OCI-LY7 (cell line): ENCODE results near the gene HIPK3. TPM values are rescaled to one million over a fixed set of nuclear protein-coding genes. Genes with fewer than 3 reads are reported as not detected.

Experiments used
- BruUV-seq: library from RNA; stranded (reverse); fragments of 400-500 nt; replicated peaks from 2 replicates; lab custom pipeline; 2021; lab: Mats Ljungman, UMichigan
- CTCF ChIA-PET: fragments of 300-600 bp; sonication (Branson Sonifier 250); formaldehyde crosslinking; loops from one replicate; lab custom pipeline; 2022; ENCODE audit warnings: antibody characterized with exemption; ENCODE audit not compliant: unreplicated experiment; lab: Charles Lee
- POLR2A ChIA-PET: fragments of 300-600 bp; sonication (Branson Sonifier 250); formaldehyde crosslinking; loops from one replicate; lab custom pipeline; 2022; ENCODE audit warnings: antibody characterized with exemption; lab: Charles Lee
- DNase-seq: peaks from one replicate; pipeline ENCODE4 v3.0.0-alpha.2; 2015; ENCODE audit warnings: low spot score
- H2AFZ ChIP-seq: fragments of 200-600 bp; sonication (generic), shearing (Covaris generic); 2 replicates; pipeline ENCODE4 v1.6.1; 2014; ENCODE audit warnings: mild to moderate bottlenecking, antibody characterized with exemption, low read length, moderate library complexity
- H3K27ac ChIP-seq: fragments of 200-600 bp; sonication (generic); 2 replicates; pipeline ENCODE4 v1.5.1; 2014; ENCODE audit warnings: mixed run types, low read depth, mild to moderate bottlenecking, moderate library complexity, low read length, inconsistent platforms; ENCODE audit not compliant: poor library complexity, severe bottlenecking
- H3K36me3 ChIP-seq: fragments of 200-600 bp; sonication (generic); 2 replicates; pipeline ENCODE4 v1.6.1; 2014; ENCODE audit warnings: mild to moderate bottlenecking, antibody characterized with exemption, low read length, moderate library complexity, mixed read lengths; ENCODE audit not compliant: insufficient read depth
- H3K4me1 ChIP-seq: fragments of 200-600 bp; sonication (generic); 2 replicates; pipeline ENCODE4 v1.5.1; 2014; ENCODE audit warnings: mild to moderate bottlenecking, low read length; ENCODE audit not compliant: insufficient read depth, poor library complexity, severe bottlenecking
- H3K4me2 ChIP-seq: fragments of 200-600 bp; sonication (generic); 2 replicates; pipeline ENCODE4 v1.6.1; 2014; ENCODE audit warnings: mild to moderate bottlenecking, low read length
- H3K4me3 ChIP-seq: fragments of 200-600 bp; sonication (generic); 2 replicates; pipeline ENCODE4 v1.5.1; 2014; ENCODE audit warnings: mild to moderate bottlenecking, low read depth, low read length; ENCODE audit not compliant: poor library complexity, severe bottlenecking
- H3K79me2 ChIP-seq: fragments of 200-600 bp; sonication (generic); 2 replicates; pipeline ENCODE4 v1.6.1; 2016; ENCODE audit warnings: low read depth, mild to moderate bottlenecking, low read length, moderate library complexity, mixed read lengths; ENCODE audit not compliant: insufficient read depth
- H3K9me2 ChIP-seq: fragments of 200-600 bp; sonication (generic); 2 replicates; pipeline ENCODE4 v1.6.1; 2016; ENCODE audit warnings: mild to moderate bottlenecking, low read length, mixed read lengths; ENCODE audit not compliant: insufficient read depth
- H3K9me3 ChIP-seq: fragments of 200-600 bp; sonication (generic); 2 replicates; pipeline ENCODE4 v1.6.1; 2014; ENCODE audit warnings: mild to moderate bottlenecking, mixed run types, low read length, mixed read lengths
- H4K20me1 ChIP-seq: fragments of 200-600 bp; sonication (generic); 2 replicates; pipeline ENCODE4 v1.6.1; 2014; ENCODE audit warnings: mild to moderate bottlenecking, antibody characterized with exemption, low read length, moderate library complexity, mixed read lengths; ENCODE audit not compliant: insufficient read depth
- EZH2phosphoT487 ChIP-seq: fragments of 200-600 bp; sonication (generic); IDR thresholded peaks from 2 replicates; pipeline ENCODE4 v1.6.1; 2018; ENCODE audit warnings: low read depth, borderline replicate concordance, mild to moderate bottlenecking, mixed run types, antibody characterized with exemption, low read length, moderate library complexity, mixed read lengths
- intact Hi-C: fragments of 100-400 bp; cut with micrococcal nuclease; formaldehyde crosslinking; loops from one replicate; pipeline ENCODE4 v1.10.0; 2022; ENCODE audit not compliant: unreplicated experiment
- total RNA-seq, 2 experiments: library from RNA; depleted of rRNA in 1 of 2; stranded (reverse); fragments of >200 nt in 1 of 2; shearing (Covaris generic) in 1 of 2; gene quantifications; 2 replicates each; pipeline ENCODE4 v1.2.3, GENCODE V29; 2014 to 2022
- TF ChIP-seq, protein P1 (sequence below): fragments of 200-600 bp; sonication (generic); conservative IDR thresholded peaks from 2 replicates; pipeline ENCODE4 v1.5.1; 2014; ENCODE audit warnings: mild to moderate bottlenecking, antibody characterized with exemption, low read length, moderate library complexity, mixed read lengths

Gene HIPK3
- total RNA-seq, 2 experiments from 2014 or later: 19.0 to 28.4 TPM

DNA sequence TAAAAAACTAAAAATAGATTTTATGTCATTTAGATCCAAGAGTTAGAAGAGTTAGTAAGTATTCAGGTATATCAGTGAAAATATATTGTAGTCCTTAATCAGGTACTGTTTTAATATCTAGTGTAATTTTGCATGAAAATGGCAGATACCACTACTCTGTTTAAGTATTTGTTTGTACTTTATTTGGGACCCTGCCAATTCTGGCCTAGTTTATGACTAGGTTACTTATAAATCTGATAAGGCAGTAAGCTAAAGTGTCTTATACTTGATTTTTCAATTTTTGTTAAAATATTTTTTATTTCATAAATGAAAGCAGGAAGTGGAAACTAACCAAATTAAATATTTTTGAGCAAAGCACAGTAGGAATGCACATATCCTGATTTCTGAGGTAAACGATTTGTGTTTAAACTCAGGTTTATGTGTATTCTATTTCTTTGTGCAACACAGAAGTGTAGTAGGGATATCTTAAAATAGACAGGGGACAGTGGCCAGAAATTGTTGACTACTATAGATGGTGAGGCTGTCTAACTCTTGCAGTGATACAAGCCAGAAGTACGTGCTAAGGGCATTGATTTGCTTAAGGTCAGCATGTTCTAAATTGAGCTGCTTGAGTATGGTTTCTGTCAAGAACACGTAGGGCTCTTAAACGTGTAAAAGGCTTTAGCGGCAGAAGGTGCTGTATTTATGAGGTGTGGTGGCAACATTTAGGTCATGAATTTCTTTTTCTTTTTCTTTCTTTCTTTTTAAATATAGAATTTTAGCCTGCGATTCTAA, 34.0 kb downstream of the HIPK3 start:
- POLR2A ChIA-PET: interaction anchor here (1.0 to 1.5 kb wide), 5 partner anchors 9 to 29 kb away, joined by 3 to 4 read pairs (median 3); no protein-coding TSS in a partner anchor
- no peak overlapping the region for H3K27ac ChIP-seq
- H3K9me2 ChIP-seq: no peaks in the 10 kb centered on the region
- H3K9me3 ChIP-seq: no peaks in the 10 kb centered on the region
- peaks cover 17% of the 10 kb centered on the region for H3K36me3 ChIP-seq
- no peak for DNase-seq
- no peaks in the 10 kb centered on the region for H4K20me1 ChIP-seq
- intact Hi-C loops: no loop called here
- H2AFZ ChIP-seq: no peak overlapping the region
- H3K4me1 ChIP-seq: peaks cover 5% of the 10 kb centered on the region
- TF ChIP-seq, protein P1, sequence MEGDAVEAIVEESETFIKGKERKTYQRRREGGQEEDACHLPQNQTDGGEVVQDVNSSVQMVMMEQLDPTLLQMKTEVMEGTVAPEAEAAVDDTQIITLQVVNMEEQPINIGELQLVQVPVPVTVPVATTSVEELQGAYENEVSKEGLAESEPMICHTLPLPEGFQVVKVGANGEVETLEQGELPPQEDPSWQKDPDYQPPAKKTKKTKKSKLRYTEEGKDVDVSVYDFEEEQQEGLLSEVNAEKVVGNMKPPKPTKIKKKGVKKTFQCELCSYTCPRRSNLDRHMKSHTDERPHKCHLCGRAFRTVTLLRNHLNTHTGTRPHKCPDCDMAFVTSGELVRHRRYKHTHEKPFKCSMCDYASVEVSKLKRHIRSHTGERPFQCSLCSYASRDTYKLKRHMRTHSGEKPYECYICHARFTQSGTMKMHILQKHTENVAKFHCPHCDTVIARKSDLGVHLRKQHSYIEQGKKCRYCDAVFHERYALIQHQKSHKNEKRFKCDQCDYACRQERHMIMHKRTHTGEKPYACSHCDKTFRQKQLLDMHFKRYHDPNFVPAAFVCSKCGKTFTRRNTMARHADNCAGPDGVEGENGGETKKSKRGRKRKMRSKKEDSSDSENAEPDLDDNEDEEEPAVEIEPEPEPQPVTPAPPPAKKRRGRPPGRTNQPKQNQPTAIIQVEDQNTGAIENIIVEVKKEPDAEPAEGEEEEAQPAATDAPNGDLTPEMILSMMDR: no peak
- TF ChIP-seq EZH2phosphoT487: no peak
- CTCF ChIA-PET: no interaction called here
- peak overlapping the region; percentile 26; the same call in 1 of the 2 replicates for H3K4me2 ChIP-seq
- no peak overlapping the region for H3K4me3 ChIP-seq
- no TSS peak for BruUV-seq
- no peaks in the 10 kb centered on the region for H3K79me2 ChIP-seq

DNA sequence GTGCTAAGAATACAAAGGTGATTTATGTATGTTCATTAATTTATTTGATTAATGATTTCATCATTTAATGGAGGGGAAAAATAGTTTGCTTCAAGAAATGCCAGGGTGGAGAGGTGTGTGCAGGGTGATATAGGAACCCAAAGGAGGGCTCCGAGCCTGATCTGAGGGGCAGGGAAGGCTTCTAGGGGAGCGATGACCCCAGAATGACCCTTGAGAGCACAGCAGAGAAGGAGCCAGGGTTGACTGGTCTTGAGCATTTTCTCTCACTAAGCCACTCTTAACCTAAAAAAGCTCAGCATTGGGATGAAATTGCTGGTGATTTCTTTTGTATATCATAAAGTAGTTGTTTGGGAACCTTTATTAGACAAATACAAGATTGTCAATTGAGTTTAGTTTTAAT, 35.1 kb downstream of the HIPK3 start:
- Histone ChIP-seq H3K9me3 (no peaks in the 10 kb centered on the region), H3K4me1 (peaks cover 5% of the 10 kb centered on the region), H3K4me3 (no peak overlapping the region), H3K36me3 (peaks cover 8% of the 10 kb centered on the region; the same call in 1 of the 2 replicates), H2AFZ (no peak overlapping the region), H3K27ac (no peak overlapping the region), H4K20me1 (no peaks in the 10 kb centered on the region), H3K9me2 (no peaks in the 10 kb centered on the region), H3K79me2 (no peaks in the 10 kb centered on the region; the same call in 1 of the 2 replicates), H3K4me2 (no peak overlapping the region)
- ChIA-PET POLR2A (no interaction called here), CTCF (no interaction called here)
- intact Hi-C loops: no loop called here
- TF ChIP-seq EZH2phosphoT487: no peak
- TF ChIP-seq, protein P1: no peak
- DNase-seq: no peak
- no TSS peak for BruUV-seq

DNA sequence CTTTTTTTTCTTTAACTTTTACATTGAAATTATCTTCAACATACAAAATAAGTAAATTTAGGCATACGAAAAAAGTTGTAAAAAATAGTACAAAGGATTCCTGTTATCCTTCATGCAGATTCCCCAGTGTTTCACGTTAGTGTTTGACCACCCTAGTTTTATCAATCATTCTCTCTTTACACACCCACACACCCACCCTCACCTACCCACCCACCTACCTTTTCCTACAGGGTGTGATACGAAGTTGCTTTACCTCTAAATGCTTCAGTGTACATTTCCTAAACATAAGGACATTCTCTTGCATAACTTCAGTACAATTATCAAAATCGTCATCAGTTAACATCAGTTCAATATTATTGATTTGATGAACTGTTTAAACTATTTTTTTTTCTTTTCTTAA, 37.0 kb downstream of the HIPK3 start:
- Histone ChIP-seq H3K79me2 (no peaks in the 10 kb centered on the region; the same call in 1 of the 2 replicates), H3K4me1 (peaks cover 5% of the 10 kb centered on the region), H3K9me2 (no peaks in the 10 kb centered on the region), H3K36me3 (0 out of 2 replicates have a peak, but pooled peaks cover 3% of the 10 kb centered on the region), H3K4me2 (no peak overlapping the region), H2AFZ (no peak overlapping the region), H3K9me3 (no peaks in the 10 kb centered on the region), H4K20me1 (no peaks in the 10 kb centered on the region), H3K27ac (no peak overlapping the region), H3K4me3 (no peak overlapping the region)
- ChIA-PET CTCF (no interaction called here), POLR2A (interaction anchor here (0.7 kb wide), 1 partner anchor 238 kb away, joined by 3 read pairs; no protein-coding TSS in a partner anchor)
- no peak for DNase-seq
- TF ChIP-seq EZH2phosphoT487: no peak
- TF ChIP-seq, protein P1: no peak
- BruUV-seq: no TSS peak
- intact Hi-C loops: loop anchor here (2.0 kb wide), 1 partner anchor 21 kb away; no protein-coding TSS in a partner anchor
